Activated naive CD4-positive, alpha-beta T cell treated with anti-CD3 and anti-CD28 coated beads, Interleukin-2, amount 10 ng/mL, durations not matched to agents 7 days and 5 days (primary cell): ENCODE data around the gene ATP1B3.
A peak's percentile ranks its signal among the peaks of the same experiment; 100 is the strongest.
"Not testable (repeated sequence)": the region's sequence is repeated elsewhere in the genome, so short reads cannot be mapped to it uniquely, and the experiment has no call there.

Experiments used
- CTCF ChIA-PET: fragments of 350-600 bp; sonication (Branson Sonifier 250); formaldehyde crosslinking; loops from one replicate; lab custom pipeline; 2021; ENCODE audit warnings: antibody characterized with exemption; lab: Charles Lee
- DNase-seq: peaks from one replicate; pipeline ENCODE4 v3.0.0-alpha.2; 2020
- H3K27ac Mint-ChIP-seq: one replicate; pipeline ENCODE4 v1.8.0; 2021; ENCODE audit warnings: mild to moderate bottlenecking, moderate library complexity, mixed read lengths
- H3K27me3 Mint-ChIP-seq: one replicate; pipeline ENCODE4 v1.8.0; 2021; ENCODE audit warnings: mild to moderate bottlenecking, mixed read lengths
- H3K36me3 Mint-ChIP-seq: one replicate; pipeline ENCODE4 v1.8.0; 2021; ENCODE audit warnings: mixed read lengths
- H3K4me1 Mint-ChIP-seq: one replicate; pipeline ENCODE4 v1.8.0; 2021; ENCODE audit warnings: mixed read lengths
- H3K4me3 Mint-ChIP-seq: one replicate; pipeline ENCODE4 v1.8.0; 2021; ENCODE audit warnings: mild to moderate bottlenecking, moderate library complexity, mixed read lengths
- H3K9me3 Mint-ChIP-seq: one replicate; pipeline ENCODE4 v1.8.0; 2021; ENCODE audit warnings: mixed read lengths

ATP1B3 gene

GRCh38 chr3:141870091-141870687, 6.3 kb upstream of the ATP1B3 start:
- no peak for DNase-seq
- no peaks in the 10 kb centered on the region for H3K36me3 Mint-ChIP-seq
- no peaks in the 10 kb centered on the region for H3K9me3 Mint-ChIP-seq
- no peak overlapping the region for H3K4me3 Mint-ChIP-seq
- H3K4me1 Mint-ChIP-seq = peaks cover 6% of the 10 kb centered on the region
- CTCF ChIA-PET = no interaction called here
- peaks cover 7% of the 10 kb centered on the region for H3K27me3 Mint-ChIP-seq
- no peak overlapping the region for H3K27ac Mint-ChIP-seq

DNA sequence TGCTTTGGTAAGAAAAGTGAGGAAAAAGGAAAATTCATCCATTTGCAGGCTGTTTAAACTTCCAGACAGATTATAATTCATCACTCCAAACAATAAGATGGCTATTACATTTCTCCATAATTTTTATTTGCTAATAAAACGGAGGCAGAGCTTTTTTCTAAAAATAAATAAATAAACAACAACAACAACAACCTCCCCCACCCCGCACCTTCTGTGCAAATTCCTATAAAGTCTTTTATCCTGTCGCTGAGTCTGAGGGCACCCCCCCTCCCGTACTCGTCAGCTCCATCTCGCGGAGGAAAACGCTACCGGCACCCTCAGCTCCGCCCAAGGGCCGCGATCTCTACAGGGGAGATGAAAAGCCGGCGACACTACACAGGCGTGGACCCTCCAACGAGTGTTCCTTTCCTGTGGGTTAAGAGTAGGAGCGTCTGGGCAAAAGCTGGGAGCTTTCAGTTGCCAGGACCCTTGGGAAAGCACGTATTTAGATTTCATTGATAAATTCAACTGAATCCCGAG, 1.0 kb upstream of the ATP1B3 start:
- Mint-ChIP-seq H3K4me3 (peak overlapping the region; percentile 80), H3K9me3 (no peaks in the 10 kb centered on the region)
- DNase-seq = peak; percentile 88

GRCh38 chr3:141875893-141876380, 506 bp upstream of the ATP1B3 start:
- Mint-ChIP-seq H3K27me3 (peaks cover 10% of the 10 kb centered on the region), H3K36me3 (peaks cover 8% of the 10 kb centered on the region), H3K27ac (peak overlapping the region; percentile 92), H3K4me3 (peak overlapping the region; percentile 80), H3K9me3 (no peaks in the 10 kb centered on the region), H3K4me1 (peaks cover 45% of the 10 kb centered on the region)
- CTCF ChIA-PET = interaction anchor here (0.6 to 3.8 kb wide), 17 partner anchors 8 to 427 kb away, joined by 3 to 42 read pairs (median 4); partner anchors contain the start of genes RNF7 and TFDP2
- DNase-seq = peak; percentile 89

More for the DNA sequence above, 1.0 kb upstream of the ATP1B3 start:
- Mint-ChIP-seq H3K4me1 (peaks cover 42% of the 10 kb centered on the region), H3K27me3 (peaks cover 10% of the 10 kb centered on the region), H3K36me3 (peaks cover 6% of the 10 kb centered on the region), H3K27ac (peak overlapping the region; percentile 92)
- CTCF ChIA-PET = interaction anchor here (0.6 to 3.8 kb wide), 17 partner anchors 8 to 427 kb away, joined by 3 to 42 read pairs (median 3); partner anchors contain the start of genes RNF7 and TFDP2

- H3K4me3 Mint-ChIP-seq = peak overlapping the region; percentile 95
- peaks cover 16% of the 10 kb centered on the region for H3K36me3 Mint-ChIP-seq
- CTCF ChIA-PET = interaction anchor here (0.7 to 1.3 kb wide), 5 partner anchors 9 to 132 kb away, joined by 3 to 7 read pairs (median 4); no protein-coding TSS in a partner anchor
- H3K9me3 Mint-ChIP-seq = no peaks in the 10 kb centered on the region
- H3K27me3 Mint-ChIP-seq = peaks cover 4% of the 10 kb centered on the region
- H3K4me1 Mint-ChIP-seq = peaks cover 54% of the 10 kb centered on the region
- DNase-seq = peak; percentile 70
- peak overlapping the region; percentile 95 for H3K27ac Mint-ChIP-seq
Observed at GRCh38 chr3:141876891-141877621, 613 bp downstream of the ATP1B3 start.

- Mint-ChIP-seq H3K36me3 (peaks cover 18% of the 10 kb centered on the region), H3K27ac (peak overlapping the region; percentile 93), H3K4me1 (peaks cover 56% of the 10 kb centered on the region), H3K4me3 (peak overlapping the region; percentile 88), H3K27me3 (peaks cover 4% of the 10 kb centered on the region), H3K9me3 (no peaks in the 10 kb centered on the region)
- CTCF ChIA-PET = interaction anchor here (0.7 to 1.3 kb wide), 4 partner anchors 9 to 425 kb away, joined by 3 to 7 read pairs (median 4); no protein-coding TSS in a partner anchor
- no peak for DNase-seq
Observed at GRCh38 chr3:141877911-141878310, 1.5 kb downstream of the ATP1B3 start.

- peaks cover 57% of the 10 kb centered on the region for H3K4me1 Mint-ChIP-seq
- H3K27me3 Mint-ChIP-seq = peaks cover 4% of the 10 kb centered on the region
- peaks cover 18% of the 10 kb centered on the region for H3K36me3 Mint-ChIP-seq
- H3K27ac Mint-ChIP-seq = peak overlapping the region; percentile 93
- DNase-seq = no peak
- CTCF ChIA-PET = interaction anchor here (0.7 kb wide), 1 partner anchor 426 kb away, joined by 3 read pairs; no protein-coding TSS in a partner anchor
- no peaks in the 10 kb centered on the region for H3K9me3 Mint-ChIP-seq
- H3K4me3 Mint-ChIP-seq = peak overlapping the region; percentile 88
Observed at GRCh38 chr3:141878326-141878725, 1.9 kb downstream of the ATP1B3 start.

- peak overlapping the region; percentile 51 for H3K27ac Mint-ChIP-seq
- CTCF ChIA-PET = interaction anchor here (0.6 kb wide), 1 partner anchor 35 kb away, joined by 3 read pairs; no protein-coding TSS in a partner anchor
- no peak for DNase-seq
- peaks cover 21% of the 10 kb centered on the region for H3K36me3 Mint-ChIP-seq
- peaks cover 4% of the 10 kb centered on the region for H3K27me3 Mint-ChIP-seq
- H3K9me3 Mint-ChIP-seq = no peaks in the 10 kb centered on the region
- H3K4me3 Mint-ChIP-seq = peak overlapping the region; percentile 88
- H3K4me1 Mint-ChIP-seq = peaks cover 60% of the 10 kb centered on the region
Observed at GRCh38 chr3:141878817-141879216, 2.4 kb downstream of the ATP1B3 start.

- Mint-ChIP-seq H3K27me3 (no peaks in the 10 kb centered on the region), H3K4me1 (peaks cover 53% of the 10 kb centered on the region), H3K36me3 (peaks cover 31% of the 10 kb centered on the region), H3K9me3 (no peaks in the 10 kb centered on the region), H3K27ac (no peak overlapping the region), H3K4me3 (no peak overlapping the region)
- CTCF ChIA-PET = interaction anchor here (1.5 kb wide), 1 partner anchor 31 kb away, joined by 4 read pairs; no protein-coding TSS in a partner anchor
- DNase-seq = no peak
Observed at GRCh38 chr3:141881702-141882101, 5.3 kb downstream of the ATP1B3 start.

GRCh38 chr3:141887051-141887450, 10.6 kb downstream of the ATP1B3 start:
- Mint-ChIP-seq H3K4me3 (no peak overlapping the region), H3K9me3 (peaks cover 9% of the 10 kb centered on the region), H3K27me3 (no peaks in the 10 kb centered on the region), H3K4me1 (peaks cover 19% of the 10 kb centered on the region), H3K27ac (no peak overlapping the region), H3K36me3 (peaks cover 34% of the 10 kb centered on the region)
- DNase-seq = no peak
- CTCF ChIA-PET = interaction anchor here (1.0 to 1.6 kb wide), 3 partner anchors 10 to 26 kb away, joined by 3 to 4 read pairs (median 3); no protein-coding TSS in a partner anchor

GRCh38 chr3:141888548-141888947, 12.1 kb downstream of the ATP1B3 start:
- H3K9me3 Mint-ChIP-seq, DNase-seq, H3K4me3 Mint-ChIP-seq, H3K27me3 Mint-ChIP-seq, H3K27ac Mint-ChIP-seq, CTCF ChIA-PET: not testable (repeated sequence)
- H3K36me3 Mint-ChIP-seq = peaks cover 35% of the 10 kb centered on the region
- H3K4me1 Mint-ChIP-seq = peaks cover 21% of the 10 kb centered on the region

GRCh38 chr3:141894524-141895176, 18.2 kb downstream of the ATP1B3 start:
- no peak overlapping the region for H3K27ac Mint-ChIP-seq
- H3K9me3 Mint-ChIP-seq = peaks cover 3% of the 10 kb centered on the region
- H3K4me1 Mint-ChIP-seq = peaks cover 18% of the 10 kb centered on the region
- H3K27me3 Mint-ChIP-seq = no peaks in the 10 kb centered on the region
- DNase-seq = no peak
- CTCF ChIA-PET = interaction anchor here (2.0 kb wide), 1 partner anchor 19 kb away, joined by 10 read pairs; no protein-coding TSS in a partner anchor
- H3K4me3 Mint-ChIP-seq = no peak overlapping the region
- peaks cover 42% of the 10 kb centered on the region for H3K36me3 Mint-ChIP-seq

DNA sequence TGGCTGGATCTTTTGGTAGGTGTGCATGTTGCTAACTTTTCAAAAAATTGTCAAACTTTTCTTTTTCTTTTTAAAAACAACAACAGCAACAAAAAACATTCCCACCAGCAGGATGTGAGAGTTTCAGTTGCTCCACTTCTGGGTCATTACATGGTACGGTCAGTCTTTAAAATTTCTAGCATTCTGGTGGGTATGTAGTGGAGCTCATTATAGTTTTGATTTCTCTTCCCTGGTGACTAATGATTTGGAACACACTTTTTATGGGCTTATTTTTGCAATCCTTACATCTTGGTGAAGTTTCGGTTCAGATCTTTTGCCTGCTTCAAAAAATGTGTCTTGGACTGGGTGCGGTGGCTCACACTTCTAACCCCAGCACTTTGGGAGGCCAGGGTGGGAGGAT, 19.3 kb downstream of the ATP1B3 start:
- H3K27ac Mint-ChIP-seq = no peak overlapping the region
- H3K9me3 Mint-ChIP-seq = peaks cover 11% of the 10 kb centered on the region
- no peaks in the 10 kb centered on the region for H3K27me3 Mint-ChIP-seq
- peaks cover 17% of the 10 kb centered on the region for H3K4me1 Mint-ChIP-seq
- DNase-seq = no peak
- no peak overlapping the region for H3K4me3 Mint-ChIP-seq
- CTCF ChIA-PET = no interaction called here
- H3K36me3 Mint-ChIP-seq = peaks cover 49% of the 10 kb centered on the region

GRCh38 chr3:141898908-141899307, 22.5 kb downstream of the ATP1B3 start:
- peaks cover 11% of the 10 kb centered on the region for H3K4me1 Mint-ChIP-seq
- no peak for DNase-seq
- H3K9me3 Mint-ChIP-seq = peaks cover 12% of the 10 kb centered on the region
- CTCF ChIA-PET = no interaction called here
- peaks cover 49% of the 10 kb centered on the region for H3K36me3 Mint-ChIP-seq
- H3K4me3 Mint-ChIP-seq = no peak overlapping the region
- no peak overlapping the region for H3K27ac Mint-ChIP-seq
- H3K27me3 Mint-ChIP-seq = no peaks in the 10 kb centered on the region
